Inflammatory macrophage (primary cell): Measurements from ENCODE around the gene CCDC40.

ENCODE experiments used
- DNase-seq, 2 donors: peaks; one replicate each; pipeline ENCODE4 v3.0.0-alpha.2; 2020 to 2022

Gene CCDC40

GRCh38 chr17:80146121-80147034 is 109.9 kb downstream of the CCDC40 start:
- DNase-seq: peak in 1 of 2 donors; percentile 34

DNA sequence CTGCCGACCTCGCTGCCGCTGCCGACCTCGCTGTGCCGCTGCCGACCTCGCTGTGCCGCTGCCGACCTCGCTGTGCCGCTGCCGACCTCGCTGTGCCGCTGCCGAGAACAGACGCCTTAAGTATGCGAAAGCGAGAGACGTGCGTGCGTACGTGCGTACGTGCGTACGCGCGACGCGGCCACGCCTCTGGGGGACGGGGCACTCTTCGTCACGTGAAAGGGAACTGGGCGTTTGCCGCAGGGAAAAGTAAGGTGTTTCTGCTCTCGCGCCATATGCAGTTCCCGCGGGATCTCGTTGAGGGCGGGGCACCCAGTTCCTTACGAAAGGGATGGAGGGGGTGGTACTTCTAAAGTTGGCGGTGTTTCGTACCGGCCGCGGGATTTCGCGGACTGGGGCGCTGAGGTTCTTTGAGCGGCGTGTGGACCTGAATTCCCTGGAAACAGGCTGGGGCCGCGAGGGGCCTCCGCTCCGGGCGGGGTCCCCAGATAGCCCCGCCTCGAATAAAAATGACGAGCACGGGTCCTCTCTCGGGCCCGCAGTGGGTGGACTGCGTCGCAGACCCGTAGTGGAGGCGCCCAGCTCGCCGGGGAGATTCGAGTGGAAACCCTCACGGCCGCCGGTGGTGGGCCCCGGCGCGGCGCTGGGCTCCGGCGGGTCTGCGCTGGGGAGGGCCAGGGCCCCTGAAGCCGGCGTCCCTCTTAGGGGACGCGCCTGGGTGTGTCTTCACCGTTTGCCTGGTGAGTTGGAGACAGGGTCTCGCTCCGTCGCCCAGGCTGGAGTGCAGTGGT is 110.8 kb downstream of the CCDC40 start, which contains the start of gene EIF4A3:
Gene EIF4A3 (minus strand): TSS at position 94 of the 788 bp plus-strand sequence. CDS start 167 bp downstream, outside the sequence.
- peak; percentile 99 to 100 for DNase-seq
